HG03575 (cell line): Measurements from ENCODE around the gene DLG2.
"Not testable (repeated sequence)": the region's sequence is repeated elsewhere in the genome, so short reads cannot be mapped to it uniquely, and the experiment has no call there.

ENCODE experiments used
- ATAC-seq: cut with Tn5 transposase; IDR thresholded peaks from one replicate; pipeline ENCODE4 v1.9.1; 2021; ENCODE audit not compliant: unreplicated experiment, insufficient number of reproducible peaks, low FRiP score; ENCODE audit errors: extremely low read depth

DLG2 gene

DNA sequence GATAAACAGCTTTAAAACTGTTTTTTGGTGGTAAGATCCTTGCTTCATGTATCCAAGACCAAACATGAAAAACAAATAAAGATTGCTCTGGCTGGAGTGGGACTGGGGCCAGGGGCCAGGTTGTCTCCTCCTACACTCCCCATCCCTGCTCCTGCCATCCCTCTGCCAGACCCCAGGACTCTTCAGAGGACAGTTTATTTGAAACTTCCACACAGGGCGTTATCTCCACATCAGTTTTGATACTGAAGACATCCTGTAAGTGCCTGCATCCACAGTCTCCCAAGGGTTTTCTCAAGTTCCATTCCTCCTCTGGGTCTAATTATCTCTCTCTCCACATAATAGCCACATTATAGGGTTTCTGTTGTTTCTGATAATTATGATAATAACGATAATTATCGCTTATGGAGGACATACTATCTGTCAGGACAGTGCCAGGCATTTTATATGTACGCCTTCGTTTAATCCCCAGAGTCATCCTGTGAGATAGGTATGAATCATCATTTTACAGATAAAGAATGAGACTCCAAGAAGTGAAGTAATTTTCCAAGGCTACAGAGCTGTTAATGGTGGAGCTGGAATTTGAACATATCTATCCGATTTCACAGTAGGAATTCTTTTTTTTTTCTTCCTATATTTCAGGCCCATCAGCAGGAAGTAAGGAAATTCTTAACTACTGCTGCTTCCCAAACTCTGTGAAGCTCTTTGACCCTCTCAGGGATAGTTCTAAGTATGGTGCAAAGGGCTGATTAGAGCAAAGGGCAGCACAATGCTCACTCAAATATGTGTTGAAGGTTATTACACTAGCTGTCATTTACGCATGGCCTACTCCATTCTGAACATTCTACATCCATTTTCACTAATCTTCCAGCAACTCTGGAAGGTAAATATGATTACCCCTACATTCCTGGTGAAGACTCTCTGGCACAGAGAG lies 1852.9 kb downstream of the DLG2 start:
- no peak for ATAC-seq

GRCh38 chr11:83768489-83768888 lies 1858.7 kb downstream of the DLG2 start:
- ATAC-seq: no peak

GRCh38 chr11:83766932-83767331 lies 1860.2 kb downstream of the DLG2 start:
- no peak for ATAC-seq

GRCh38 chr11:83764643-83765042 lies 1862.5 kb downstream of the DLG2 start:
- ATAC-seq: no peak

DNA sequence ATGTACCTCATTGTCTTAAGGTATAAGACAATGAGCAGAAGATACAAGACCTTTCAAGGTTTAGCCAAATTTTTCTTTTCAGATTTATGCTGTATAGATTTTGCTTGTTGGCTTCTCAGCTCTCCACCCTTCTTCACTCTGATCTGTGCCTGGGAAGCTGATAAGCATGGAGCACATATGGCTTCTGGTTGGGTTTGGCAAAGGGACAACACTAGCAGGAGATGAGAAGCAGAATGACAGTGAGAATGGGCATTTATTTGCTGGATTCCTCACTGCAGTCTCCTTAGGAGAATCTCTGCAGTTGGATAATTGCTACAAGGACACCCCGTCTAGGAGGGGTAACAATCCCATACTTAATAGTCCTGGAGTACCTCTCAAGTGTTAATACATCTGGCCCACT lies 1866.2 kb downstream of the DLG2 start:
- no peak for ATAC-seq

GRCh38 chr11:83759148-83759547 lies 1868.0 kb downstream of the DLG2 start:
- no peak for ATAC-seq

DNA sequence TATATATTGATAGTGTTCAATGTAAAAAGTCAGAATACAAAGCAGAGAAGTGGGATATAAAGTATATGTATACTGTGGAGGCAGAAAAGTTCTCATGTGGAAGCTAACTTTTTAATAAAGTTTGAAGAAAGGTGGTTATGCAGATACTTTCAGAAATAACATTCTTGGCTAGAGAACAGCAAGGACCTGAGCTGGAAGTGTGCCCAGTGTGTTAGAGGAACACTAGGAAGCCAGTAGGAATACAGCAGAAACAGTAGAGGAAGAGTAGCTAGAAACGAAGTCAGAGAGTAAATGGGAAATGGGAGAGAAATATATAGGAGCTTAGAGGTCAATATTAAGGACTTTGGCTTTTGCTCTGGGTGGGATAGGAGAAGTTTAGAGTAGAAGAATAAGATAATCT lies 1876.1 kb downstream of the DLG2 start:
- ATAC-seq: no peak

- ATAC-seq: no peak
Observed at GRCh38 chr11:83746921-83747585, 1880.1 kb downstream of the DLG2 start.

DNA sequence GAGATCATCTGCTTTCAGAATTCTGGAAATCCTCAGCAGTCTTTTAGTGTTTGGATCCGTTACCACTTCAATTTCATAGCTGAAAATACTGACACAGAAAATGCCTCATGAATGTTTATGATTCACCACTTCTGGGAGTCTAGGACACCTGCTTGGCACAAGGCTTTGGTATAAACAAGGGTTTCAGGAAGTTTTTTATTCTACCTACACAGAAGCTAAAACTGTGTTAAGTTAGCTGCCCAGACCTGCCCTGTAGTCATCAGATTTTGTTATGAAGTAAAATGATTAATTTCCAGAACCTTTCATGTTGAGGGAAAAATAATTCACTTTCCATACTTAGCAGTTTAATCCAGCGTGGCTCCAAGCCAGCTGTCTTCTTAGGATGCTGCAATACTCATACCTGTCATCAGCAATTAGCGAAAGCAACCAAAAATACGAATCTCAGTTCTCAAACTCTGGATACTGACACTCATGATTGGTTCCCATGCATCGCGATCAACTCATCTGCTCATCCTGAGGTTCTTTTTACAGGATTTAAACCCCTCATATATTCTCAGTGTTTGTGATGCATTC lies 1882.4 kb downstream of the DLG2 start:
- no peak for ATAC-seq

- ATAC-seq: no peak
Observed at GRCh38 chr11:83736684-83737083, 1890.5 kb downstream of the DLG2 start.

GRCh38 chr11:83734120-83734519 lies 1893.0 kb downstream of the DLG2 start:
- no peak for ATAC-seq

- ATAC-seq: not testable (repeated sequence)
Observed at GRCh38 chr11:83731288-83731687, 1895.9 kb downstream of the DLG2 start.

DNA sequence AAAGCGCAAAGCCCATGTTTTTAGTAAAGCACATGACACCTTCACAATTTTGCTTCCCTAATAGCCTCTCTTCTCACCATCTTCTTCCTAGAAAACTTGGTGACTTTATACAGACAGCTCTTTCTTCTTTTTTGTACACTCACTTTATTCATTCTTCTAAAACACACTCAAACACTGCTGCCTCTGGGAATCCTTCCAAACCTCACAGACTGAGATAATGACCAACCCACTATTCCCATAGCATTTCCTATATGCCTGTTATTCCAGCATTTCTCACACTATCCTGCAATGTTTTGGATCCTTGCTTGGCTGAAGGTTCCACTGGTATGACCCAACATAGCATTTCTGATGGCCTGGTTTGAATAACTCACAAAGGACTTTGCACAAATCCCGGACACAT lies 1898.9 kb downstream of the DLG2 start:
- no peak for ATAC-seq

- no peak for ATAC-seq
Observed at GRCh38 chr11:83727251-83727650, 1899.9 kb downstream of the DLG2 start.

GRCh38 chr11:83726316-83726715 lies 1900.8 kb downstream of the DLG2 start:
- ATAC-seq: no peak

GRCh38 chr11:83725728-83726127 lies 1901.4 kb downstream of the DLG2 start:
- no peak for ATAC-seq

- ATAC-seq: no peak
Observed at GRCh38 chr11:83725269-83725560, 1901.9 kb downstream of the DLG2 start.

DNA sequence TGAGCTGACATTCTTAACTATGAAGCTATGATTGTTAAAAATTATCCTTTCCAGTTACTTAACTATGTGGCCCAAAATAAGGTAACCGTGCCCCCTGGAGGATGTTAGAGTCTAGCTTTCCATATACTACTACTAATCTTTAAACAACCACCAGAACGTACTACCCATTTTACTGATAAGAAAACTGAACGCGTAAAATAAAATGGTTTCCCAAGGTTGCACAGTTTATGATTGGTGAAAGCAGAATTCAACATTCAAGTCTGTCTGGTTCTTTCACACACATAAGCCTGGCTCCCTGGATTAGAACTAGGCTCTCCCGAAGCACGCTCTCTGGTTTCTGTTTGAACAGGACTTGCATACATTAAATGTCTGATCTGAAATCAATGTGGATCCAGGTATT lies 1903.1 kb downstream of the DLG2 start:
- ATAC-seq: no peak

GRCh38 chr11:83722392-83723119 lies 1904.6 kb downstream of the DLG2 start:
- no peak for ATAC-seq

DNA sequence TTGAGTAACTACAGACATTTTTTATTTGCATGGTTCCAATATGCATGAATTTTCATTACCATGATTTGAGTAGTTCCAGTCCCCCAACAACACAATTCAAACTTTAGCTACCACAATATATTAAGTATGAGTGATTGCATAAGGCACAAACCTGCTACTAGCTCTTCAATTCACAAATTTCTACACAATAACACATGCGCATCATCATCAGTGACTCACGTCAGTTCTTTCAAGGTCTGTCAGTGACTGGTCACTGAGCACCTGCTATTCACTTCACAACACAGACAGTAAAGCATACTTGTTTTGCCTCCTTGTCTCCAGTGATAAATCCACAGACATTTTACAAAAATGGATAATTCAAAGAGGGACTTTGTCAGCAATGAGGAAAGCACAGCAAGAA lies 1905.9 kb downstream of the DLG2 start:
- ATAC-seq: no peak
